Stimulated activated naive CD8-positive, alpha-beta T cell treated with anti-CD3 and anti-CD28 coated beads, Interleukin-15, amount 100 ng/mL, for 72 hours (primary cell): ENCODE measurements around the gene FOXN4.

Experiments
- ATAC-seq: fragments of 150-1000 bp; cut with Tn5 transposase; 2 replicates; pipeline ENCODE4 v1.10.0; 2021; ENCODE audit warnings: mild to moderate bottlenecking, moderate library complexity
- DNase-seq, 2 donors: peaks; one replicate each; pipeline ENCODE4 v3.0.0; 2021 to 2022
- H3K27ac Mint-ChIP-seq, 2 donors: one replicate each; pipeline ENCODE4 v1.8.0; 2022; ENCODE audit warnings: mild to moderate bottlenecking in 2 of 2, mixed read lengths in 2 of 2, moderate library complexity in 2 of 2
- H3K27me3 Mint-ChIP-seq: one replicate; pipeline ENCODE4 v1.8.0; 2022; ENCODE audit warnings: mixed read lengths
- H3K4me1 Mint-ChIP-seq: one replicate; pipeline ENCODE4 v1.8.0; 2022; ENCODE audit warnings: mild to moderate bottlenecking, mixed read lengths
- H3K4me3 Mint-ChIP-seq, 2 donors: one replicate each; pipeline ENCODE4 v1.8.0; 2022; ENCODE audit warnings: mild to moderate bottlenecking in 2 of 2, mixed read lengths in 2 of 2, moderate library complexity in 1 of 2
- H3K9me3 Mint-ChIP-seq, 2 donors: one replicate each; pipeline ENCODE4 v1.8.0; 2022; ENCODE audit warnings: mixed read lengths in 2 of 2

Gene FOXN4

DNA sequence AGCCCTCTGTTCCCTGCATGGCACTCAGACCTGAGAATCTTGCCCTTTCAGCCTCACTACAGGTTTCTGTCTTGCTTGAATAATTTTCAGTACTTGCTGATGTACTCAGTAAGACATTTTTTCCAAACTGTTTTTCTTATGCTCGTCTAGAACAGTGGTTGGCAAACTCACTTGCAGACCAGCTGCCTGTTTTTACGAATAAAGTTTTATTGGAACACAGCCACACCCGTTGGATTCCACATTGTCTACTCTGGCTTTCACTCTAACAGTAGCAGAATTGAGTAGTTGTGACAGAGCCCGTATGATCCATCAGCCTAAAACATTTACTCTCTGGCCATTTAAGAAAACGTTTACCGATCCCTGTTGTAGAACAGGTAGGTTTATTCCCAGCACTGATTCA is 72.8 kb downstream of the FOXN4 start:
- no peak overlapping the region for H3K4me3 Mint-ChIP-seq
- peaks cover 9% of the 10 kb centered on the region for H3K4me1 Mint-ChIP-seq
- H3K27me3 Mint-ChIP-seq: no peaks in the 10 kb centered on the region
- ATAC-seq (no peak), DNase-seq (no peak)
- H3K27ac Mint-ChIP-seq: no peak overlapping the region
- no peaks in the 10 kb centered on the region for H3K9me3 Mint-ChIP-seq

GRCh38 chr12:109234012-109234411 is 75.1 kb downstream of the FOXN4 start:
- no peak for DNase-seq
- Mint-ChIP-seq H3K27ac (no peak overlapping the region), H3K27me3 (no peaks in the 10 kb centered on the region), H3K4me1 (peaks cover 2% of the 10 kb centered on the region), H3K9me3 (no peaks in the 10 kb centered on the region), H3K4me3 (no peak overlapping the region)
- ATAC-seq: no peak

DNA sequence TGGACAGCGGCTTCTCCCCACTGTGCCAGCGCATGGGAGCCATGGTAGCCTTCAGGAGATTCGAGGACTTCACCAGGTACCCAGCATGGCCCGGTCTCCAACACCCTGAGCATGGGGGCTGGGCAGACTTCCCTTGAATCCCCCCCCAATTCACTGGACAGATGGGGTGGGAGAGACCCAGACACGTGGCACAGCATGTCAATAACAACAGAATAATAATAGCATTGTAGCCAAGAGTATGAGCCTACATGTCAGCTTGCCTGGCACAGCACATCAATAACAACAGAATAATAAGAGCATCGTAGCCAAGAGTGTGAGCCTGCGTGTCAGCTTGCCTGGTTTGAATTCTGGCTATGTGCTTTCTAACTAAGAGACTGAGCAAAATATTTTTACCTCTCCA is 76.4 kb downstream of the FOXN4 start:
- DNase-seq (no peak), ATAC-seq (no peak)
- no peaks in the 10 kb centered on the region for H3K27me3 Mint-ChIP-seq
- H3K9me3 Mint-ChIP-seq: no peaks in the 10 kb centered on the region
- no peak overlapping the region for H3K4me3 Mint-ChIP-seq
- no peak overlapping the region for H3K27ac Mint-ChIP-seq
- H3K4me1 Mint-ChIP-seq: no peaks in the 10 kb centered on the region

DNA sequence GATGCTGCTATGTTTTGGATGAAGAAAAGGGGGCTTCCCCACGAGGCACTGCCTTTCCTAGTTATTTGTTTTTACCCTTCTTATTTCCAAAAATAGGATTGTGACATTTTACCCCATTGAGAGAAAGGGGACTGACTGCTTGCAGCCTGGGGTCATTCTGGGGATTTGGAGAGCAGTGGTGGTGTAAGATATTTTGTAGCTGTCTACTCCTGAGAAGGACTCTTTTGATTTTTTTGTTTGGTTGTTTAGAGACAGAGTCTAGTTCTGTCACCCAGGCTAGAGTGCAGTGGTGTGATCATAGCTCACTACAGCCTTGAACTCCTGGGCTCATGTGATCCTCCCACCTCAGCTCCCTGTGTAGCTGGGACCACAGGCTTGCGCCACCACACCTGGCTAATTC is 78.9 kb downstream of the FOXN4 start:
- no peaks in the 10 kb centered on the region for H3K4me1 Mint-ChIP-seq
- no peaks in the 10 kb centered on the region for H3K27me3 Mint-ChIP-seq
- peak overlapping the region; percentile 19 to 76 for H3K27ac Mint-ChIP-seq
- H3K4me3 Mint-ChIP-seq: no peak overlapping the region
- H3K9me3 Mint-ChIP-seq: no peaks in the 10 kb centered on the region
- DNase-seq (no peak), ATAC-seq (no peak)

DNA sequence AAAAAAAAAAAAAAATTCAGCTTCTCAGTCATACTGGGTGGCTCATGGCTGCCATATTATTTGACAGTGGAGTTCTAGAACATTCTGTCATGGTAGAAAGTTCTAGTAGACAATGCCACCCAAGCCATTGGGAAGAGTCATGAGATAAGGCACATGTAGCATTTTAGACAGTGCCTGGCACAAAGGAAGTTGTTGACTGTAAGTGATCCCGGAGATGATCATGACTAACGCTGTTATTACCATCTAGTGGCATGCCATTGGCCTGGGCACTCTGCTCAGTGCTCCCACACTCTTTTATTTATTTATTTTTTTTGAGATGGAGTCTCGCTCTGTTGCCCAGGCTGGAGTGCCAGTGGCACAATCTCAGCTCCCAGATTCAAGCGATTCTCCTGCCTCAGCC is 80.4 kb downstream of the FOXN4 start:
- Mint-ChIP-seq H3K27ac (no peak overlapping the region), H3K9me3 (no peaks in the 10 kb centered on the region), H3K4me3 (no peak overlapping the region), H3K27me3 (no peaks in the 10 kb centered on the region), H3K4me1 (no peaks in the 10 kb centered on the region)
- DNase-seq: no peak
- ATAC-seq: no peak
